H1 (cell line): Measurements from ENCODE around the gene ZNF382.

Source experiments
- ASH2L ChIP-seq: fragments of 200-600, 300-600 bp; sonication (generic); IDR thresholded peaks from one replicate; pipeline ENCODE4 v1.7.1; 2017; ENCODE audit warnings: low read length
- CTCF ChIP-seq, 3 experiments: IDR thresholded peaks; 1 replicate in 2 of 3; 2 replicates in 1 of 3; pipeline versions ENCODE4 v1.5.1 to v1.6.1; 2011; ENCODE audit warnings: low read length in 3 of 3, mild to moderate bottlenecking in 3 of 3, inconsistent platforms in 2 of 3, low read depth in 1 of 3, moderate library complexity in 1 of 3; ENCODE audit not compliant: insufficient read depth in 1 of 3; ENCODE audit errors: control extremely low read depth in 1 of 3
- POLR2A ChIP-seq, 2 experiments: IDR thresholded peaks; 1 replicate in 1 of 2; 2 replicates in 1 of 2; pipeline ENCODE4 v1.6.1; 2011; ENCODE audit warnings: low read depth in 2 of 2, low read length in 2 of 2, mild to moderate bottlenecking in 2 of 2; ENCODE audit errors: control extremely low read depth in 1 of 2
- SRF ChIP-seq: IDR thresholded peaks from 2 replicates; pipeline ENCODE4 v1.6.1; 2011; ENCODE audit warnings: mild to moderate bottlenecking, low read depth, low read length, moderate library complexity

DNA sequence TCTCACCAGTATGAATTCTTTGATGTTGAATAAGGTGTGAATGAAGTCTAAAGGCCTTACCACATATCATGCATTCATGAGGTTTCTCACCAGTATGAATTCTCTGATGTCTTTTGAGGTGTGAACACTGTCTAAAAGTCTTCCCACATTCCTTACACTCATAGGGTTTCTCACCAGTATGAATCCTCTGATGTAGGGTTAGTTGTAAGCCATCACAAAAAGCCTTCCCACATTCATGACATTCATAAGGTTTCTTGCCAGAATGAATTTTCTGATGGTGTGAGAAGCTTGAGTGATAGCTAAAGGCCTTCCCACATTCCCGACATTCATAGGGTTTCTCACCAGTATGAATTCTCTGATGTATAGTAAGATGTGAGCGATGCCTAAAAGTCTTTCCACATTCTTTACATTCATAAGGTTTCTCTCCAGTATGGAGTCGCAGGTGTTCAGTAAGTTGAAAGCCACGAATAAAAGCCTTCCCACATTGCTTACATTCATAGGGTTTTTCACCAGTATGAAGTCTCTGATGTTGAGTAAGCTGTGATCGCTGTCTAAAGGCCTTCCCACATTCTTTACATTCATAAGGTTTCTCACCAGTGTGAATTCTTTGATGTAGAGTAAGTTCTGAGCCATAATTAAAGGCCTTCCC is 33.9 kb downstream of the ZNF382 start:
- TF ChIP-seq ASH2L (no peak), CTCF (IDR thresholded peaks at IDR 0.05; ENCODE audit: control extremely low read depth in 1 of 3, insufficient read depth in 1 of 3, low read depth in 1 of 3, low read length in 3 of 3) (no peak), SRF (no peak), POLR2A (IDR thresholded peaks at IDR 0.05; ENCODE audit: control extremely low read depth in 1 of 2, low read depth in 2 of 2, low read length in 2 of 2) (no peak)
